KMS-11 (cell line): ENCODE results near the gene ARHGAP11A.
A peak's percentile ranks its signal among the peaks of the same experiment; 100 is the strongest.
"Not testable (repeated sequence)": the region's sequence is repeated elsewhere in the genome, so short reads cannot be mapped to it uniquely, and the experiment has no call there.

Experiments
- H2AFZ ChIP-seq: fragments of 200-600 bp; sonication (generic); 2 replicates; pipeline ENCODE4 v1.6.1; 2016; ENCODE audit warnings: antibody characterized with exemption, mixed run types, low read depth
- H3K27ac ChIP-seq: fragments of 200-600 bp; sonication (generic); 2 replicates; pipeline ENCODE4 v1.6.1; 2016; ENCODE audit warnings: mild to moderate bottlenecking, mixed run types
- H3K27me3 ChIP-seq: fragments of 200-600 bp; sonication (generic); 2 replicates; pipeline ENCODE4 v1.6.1; 2017; ENCODE audit warnings: mild to moderate bottlenecking, low read depth, mixed run types, moderate library complexity; ENCODE audit not compliant: insufficient read depth
- H3K36me3 ChIP-seq: fragments of 200-600 bp; sonication (generic); 2 replicates; pipeline ENCODE4 v1.6.1; 2017; ENCODE audit warnings: mild to moderate bottlenecking, mixed run types; ENCODE audit not compliant: insufficient read depth
- H3K4me1 ChIP-seq: fragments of 200-600 bp; sonication (generic); 2 replicates; pipeline ENCODE4 v1.6.1; 2016; ENCODE audit warnings: mild to moderate bottlenecking, low read depth, mixed run types; ENCODE audit not compliant: poor library complexity, severe bottlenecking
- H3K4me2 ChIP-seq: fragments of 200-600 bp; sonication (generic); 2 replicates; pipeline ENCODE4 v1.7.0; 2016; ENCODE audit warnings: mild to moderate bottlenecking, mixed run types
- H3K4me3 ChIP-seq: fragments of 200-600 bp; sonication (generic); IDR thresholded peaks from 2 replicates; pipeline ENCODE4 v1.6.1; 2017; ENCODE audit warnings: low read depth, low read length, mixed read lengths; ENCODE audit not compliant: insufficient read depth
- H3K79me2 ChIP-seq: fragments of 200-600 bp; sonication (generic); 2 replicates; pipeline ENCODE4 v1.6.1; 2016; ENCODE audit warnings: low read depth, mixed run types; ENCODE audit not compliant: insufficient read depth
- H3K9ac ChIP-seq: fragments of 200-600 bp; sonication (generic); 2 replicates; pipeline ENCODE4 v1.6.1; 2016; ENCODE audit warnings: mild to moderate bottlenecking, mixed run types
- H4K20me1 ChIP-seq: fragments of 200-600 bp; sonication (generic); 2 replicates; pipeline ENCODE4 v1.6.1; 2016; ENCODE audit warnings: mild to moderate bottlenecking, mixed run types; ENCODE audit not compliant: insufficient read depth

The ARHGAP11A gene, protein sequence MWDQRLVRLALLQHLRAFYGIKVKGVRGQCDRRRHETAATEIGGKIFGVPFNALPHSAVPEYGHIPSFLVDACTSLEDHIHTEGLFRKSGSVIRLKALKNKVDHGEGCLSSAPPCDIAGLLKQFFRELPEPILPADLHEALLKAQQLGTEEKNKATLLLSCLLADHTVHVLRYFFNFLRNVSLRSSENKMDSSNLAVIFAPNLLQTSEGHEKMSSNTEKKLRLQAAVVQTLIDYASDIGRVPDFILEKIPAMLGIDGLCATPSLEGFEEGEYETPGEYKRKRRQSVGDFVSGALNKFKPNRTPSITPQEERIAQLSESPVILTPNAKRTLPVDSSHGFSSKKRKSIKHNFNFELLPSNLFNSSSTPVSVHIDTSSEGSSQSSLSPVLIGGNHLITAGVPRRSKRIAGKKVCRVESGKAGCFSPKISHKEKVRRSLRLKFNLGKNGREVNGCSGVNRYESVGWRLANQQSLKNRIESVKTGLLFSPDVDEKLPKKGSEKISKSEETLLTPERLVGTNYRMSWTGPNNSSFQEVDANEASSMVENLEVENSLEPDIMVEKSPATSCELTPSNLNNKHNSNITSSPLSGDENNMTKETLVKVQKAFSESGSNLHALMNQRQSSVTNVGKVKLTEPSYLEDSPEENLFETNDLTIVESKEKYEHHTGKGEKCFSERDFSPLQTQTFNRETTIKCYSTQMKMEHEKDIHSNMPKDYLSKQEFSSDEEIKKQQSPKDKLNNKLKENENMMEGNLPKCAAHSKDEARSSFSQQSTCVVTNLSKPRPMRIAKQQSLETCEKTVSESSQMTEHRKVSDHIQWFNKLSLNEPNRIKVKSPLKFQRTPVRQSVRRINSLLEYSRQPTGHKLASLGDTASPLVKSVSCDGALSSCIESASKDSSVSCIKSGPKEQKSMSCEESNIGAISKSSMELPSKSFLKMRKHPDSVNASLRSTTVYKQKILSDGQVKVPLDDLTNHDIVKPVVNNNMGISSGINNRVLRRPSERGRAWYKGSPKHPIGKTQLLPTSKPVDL

DNA sequence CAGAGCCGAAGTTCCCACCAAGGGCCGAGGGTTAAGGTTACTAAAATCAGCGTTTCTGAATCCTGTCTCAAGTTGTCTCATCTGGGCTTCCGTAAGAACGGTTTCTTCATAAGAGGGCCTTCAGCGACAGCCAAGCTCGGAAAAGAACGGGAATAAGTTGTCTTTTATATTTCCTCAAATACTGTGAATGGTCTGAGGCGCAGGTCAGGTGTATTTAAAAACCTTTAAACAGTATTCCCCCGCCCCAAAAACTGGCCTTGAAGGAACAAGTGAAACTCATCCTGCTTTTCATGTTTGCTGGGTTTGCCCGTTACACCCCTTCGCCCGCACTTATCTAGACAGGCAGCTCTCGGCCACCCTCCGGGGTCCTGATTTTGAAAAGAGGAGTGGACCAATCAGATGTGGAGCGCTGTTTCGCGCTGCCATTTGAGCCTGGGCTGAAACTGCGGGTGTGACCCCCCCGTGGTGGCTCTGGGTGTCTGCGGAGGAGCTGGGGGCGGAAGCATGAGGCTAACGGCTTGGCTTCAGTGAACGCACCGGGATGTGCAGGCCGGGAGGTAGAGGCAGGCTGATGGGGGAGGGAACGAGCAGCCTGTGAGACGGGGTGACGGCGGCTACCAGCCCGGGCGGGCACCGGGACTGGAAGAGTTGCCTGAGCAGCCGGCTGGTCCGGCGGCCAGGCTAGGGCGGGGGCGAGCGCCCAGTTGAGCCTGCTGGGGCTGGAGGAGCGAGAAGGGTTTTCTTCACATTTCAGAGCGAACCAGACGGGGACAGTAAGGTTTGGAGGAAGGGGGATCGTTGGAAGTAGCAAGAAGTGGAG lies at the start of gene ARHGAP11A:
Gene ARHGAP11A (plus strand): TSS at position 454 of the 820 bp plus-strand sequence. CDS start 708 bp downstream, outside the sequence.
- peaks cover 45% of the 10 kb centered on the region for H3K79me2 ChIP-seq
- H3K27ac ChIP-seq: peak within 1 kb of the TSS; percentile 85
- not testable (repeated sequence) for H3K4me3 ChIP-seq, H3K36me3 ChIP-seq, H3K27me3 ChIP-seq, H4K20me1 ChIP-seq
- peak within 1 kb of the TSS; percentile 76; the same call in 1 of the 2 replicates for H3K4me2 ChIP-seq
- peaks cover 20% of the 10 kb centered on the region for H3K4me1 ChIP-seq
- peak within 1 kb of the TSS; percentile 66 for H2AFZ ChIP-seq
- H3K9ac ChIP-seq: peak within 1 kb of the TSS; percentile 82

DNA sequence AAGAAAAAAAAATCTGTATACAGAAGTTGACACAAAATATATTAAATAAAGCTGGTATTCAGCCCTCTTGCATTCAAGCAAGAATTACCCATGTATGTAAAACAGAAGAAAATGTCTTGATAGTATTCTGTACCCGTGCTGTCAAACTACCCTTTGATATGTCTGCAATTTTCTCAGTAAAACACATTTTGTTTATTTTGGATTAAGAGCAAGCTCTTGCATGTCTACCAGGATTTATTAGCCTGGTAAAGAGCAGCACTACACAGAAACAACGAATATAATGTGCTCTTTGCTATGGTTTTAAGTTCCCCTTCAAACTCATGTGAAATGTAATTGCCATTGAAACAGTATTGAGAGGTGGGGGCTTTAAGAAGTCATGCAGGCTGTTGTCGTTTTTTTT lies 46.3 kb upstream of the ARHGAP11A start:
- not testable (repeated sequence) for H3K79me2 ChIP-seq, H3K4me3 ChIP-seq, H3K4me2 ChIP-seq, H3K9ac ChIP-seq, H4K20me1 ChIP-seq, H3K27me3 ChIP-seq, H2AFZ ChIP-seq, H3K36me3 ChIP-seq, H3K4me1 ChIP-seq, H3K27ac ChIP-seq

DNA sequence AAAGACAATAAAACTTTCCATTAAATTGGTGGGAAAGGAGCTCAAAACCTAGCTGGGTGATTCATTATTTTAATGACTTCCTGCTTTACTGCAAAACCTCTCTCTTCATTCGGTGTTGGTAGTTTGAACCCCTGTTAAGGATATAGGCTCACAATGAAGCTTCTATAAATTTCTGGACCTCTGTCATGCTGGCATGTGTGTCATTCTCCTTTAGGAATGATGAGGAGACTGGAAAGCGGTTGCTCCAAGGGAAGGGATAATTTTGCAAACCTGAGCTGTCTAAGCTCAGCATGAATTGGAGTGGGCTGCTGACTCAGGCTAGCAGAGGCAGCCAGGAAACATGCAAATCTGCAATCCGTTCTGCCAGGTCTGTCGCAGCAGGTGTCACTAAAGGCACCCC lies 36.8 kb upstream of the ARHGAP11A start:
- H3K27ac ChIP-seq, H4K20me1 ChIP-seq, H3K4me3 ChIP-seq, H3K36me3 ChIP-seq, H3K4me1 ChIP-seq, H3K27me3 ChIP-seq, H3K4me2 ChIP-seq, H3K9ac ChIP-seq, H3K79me2 ChIP-seq, H2AFZ ChIP-seq: not testable (repeated sequence)

DNA sequence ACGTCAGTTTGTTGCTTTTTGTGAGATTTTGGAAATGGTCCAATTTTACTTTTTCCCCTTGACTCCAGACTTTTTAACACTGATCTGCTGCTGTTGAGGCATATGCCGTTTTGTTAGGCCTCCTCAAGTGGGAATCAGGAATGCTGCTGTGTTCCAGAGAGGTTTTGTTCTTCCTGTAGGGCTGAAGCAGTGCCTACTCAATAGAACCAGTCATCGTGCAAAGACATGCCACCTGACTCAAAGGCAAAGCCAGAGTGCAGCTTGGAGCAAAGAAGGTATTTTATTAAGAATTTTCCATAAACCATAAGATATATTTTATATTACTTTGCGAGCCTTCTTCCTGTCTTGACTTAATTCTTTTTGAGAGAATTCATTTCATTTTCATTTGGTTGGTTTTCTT lies 29.5 kb upstream of the ARHGAP11A start:
- not testable (repeated sequence) for H3K27me3 ChIP-seq, H3K36me3 ChIP-seq, H2AFZ ChIP-seq, H3K4me3 ChIP-seq, H3K79me2 ChIP-seq, H3K4me2 ChIP-seq, H4K20me1 ChIP-seq, H3K9ac ChIP-seq, H3K4me1 ChIP-seq, H3K27ac ChIP-seq

DNA sequence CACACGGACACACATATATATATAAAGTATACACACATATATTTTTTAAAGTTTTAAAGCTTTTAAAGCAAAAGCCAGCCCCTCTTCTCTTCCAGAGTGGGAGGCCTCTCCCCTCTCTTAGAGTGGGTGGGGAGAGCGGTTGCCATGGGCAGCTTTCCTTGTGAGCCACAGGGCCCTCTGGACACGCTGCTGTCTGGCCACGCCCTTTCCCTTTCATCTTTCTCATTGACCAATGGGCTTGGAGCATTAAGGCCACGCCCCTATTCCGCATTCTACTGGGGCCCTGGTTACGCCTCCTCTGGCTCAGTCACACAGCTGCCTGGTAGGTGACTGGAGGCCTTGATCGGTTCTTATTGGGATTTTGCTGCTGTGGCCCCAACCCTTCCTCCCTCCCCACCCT lies 22.2 kb upstream of the ARHGAP11A start, which contains the start of gene GOLGA8N:
Gene GOLGA8N (plus strand): TSS at position 306 of the 400 bp plus-strand sequence.
- not testable (repeated sequence) for H3K4me3 ChIP-seq, H2AFZ ChIP-seq, H3K36me3 ChIP-seq, H3K79me2 ChIP-seq, H3K27ac ChIP-seq, H3K9ac ChIP-seq, H3K27me3 ChIP-seq, H3K4me1 ChIP-seq, H4K20me1 ChIP-seq, H3K4me2 ChIP-seq

DNA sequence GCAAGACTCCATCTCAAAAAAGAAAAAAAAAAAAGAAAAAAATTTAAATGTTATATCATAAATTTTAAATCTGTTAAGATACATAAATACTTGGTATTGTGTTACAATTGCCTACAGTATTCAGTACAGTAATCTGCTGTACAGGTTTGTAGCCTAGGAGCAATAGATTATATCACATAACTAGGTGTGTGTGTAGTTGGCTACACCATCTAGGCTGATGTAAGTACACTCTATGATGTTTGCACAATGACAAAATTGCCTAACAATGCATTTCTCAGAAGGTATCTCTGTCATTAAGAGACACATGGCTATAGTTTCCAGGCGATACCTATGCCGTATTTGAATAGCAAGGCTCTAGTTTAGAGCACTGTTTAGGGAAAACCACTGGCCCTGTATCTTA lies 5.8 kb upstream of the ARHGAP11A start:
- not testable (repeated sequence) for H3K9ac ChIP-seq, H4K20me1 ChIP-seq, H3K36me3 ChIP-seq, H3K27me3 ChIP-seq, H3K79me2 ChIP-seq, H3K4me3 ChIP-seq, H3K27ac ChIP-seq, H3K4me1 ChIP-seq, H2AFZ ChIP-seq, H3K4me2 ChIP-seq

DNA sequence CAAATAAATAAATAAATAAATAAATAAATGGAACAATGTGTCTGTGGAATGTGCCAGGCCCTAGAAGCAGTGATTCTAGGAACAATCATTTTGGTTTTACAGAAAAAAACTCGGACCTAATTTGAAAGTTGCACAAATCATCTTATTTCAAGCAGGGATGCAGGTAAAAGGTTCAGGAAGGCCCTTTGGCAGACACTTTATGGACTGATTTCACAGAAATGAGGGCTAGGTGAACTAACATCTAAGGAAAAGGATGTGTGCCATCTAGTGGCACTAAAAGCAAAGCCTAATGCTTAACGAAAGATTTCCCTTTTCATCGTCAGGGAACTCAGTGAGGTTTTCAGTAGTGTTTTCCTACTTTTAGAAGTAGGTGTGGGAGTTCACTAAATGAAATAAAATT lies 4.6 kb upstream of the ARHGAP11A start:
- not testable (repeated sequence) for H3K4me1 ChIP-seq, H4K20me1 ChIP-seq, H3K27me3 ChIP-seq, H3K27ac ChIP-seq, H3K79me2 ChIP-seq, H3K4me2 ChIP-seq, H2AFZ ChIP-seq, H3K4me3 ChIP-seq, H3K9ac ChIP-seq, H3K36me3 ChIP-seq

DNA sequence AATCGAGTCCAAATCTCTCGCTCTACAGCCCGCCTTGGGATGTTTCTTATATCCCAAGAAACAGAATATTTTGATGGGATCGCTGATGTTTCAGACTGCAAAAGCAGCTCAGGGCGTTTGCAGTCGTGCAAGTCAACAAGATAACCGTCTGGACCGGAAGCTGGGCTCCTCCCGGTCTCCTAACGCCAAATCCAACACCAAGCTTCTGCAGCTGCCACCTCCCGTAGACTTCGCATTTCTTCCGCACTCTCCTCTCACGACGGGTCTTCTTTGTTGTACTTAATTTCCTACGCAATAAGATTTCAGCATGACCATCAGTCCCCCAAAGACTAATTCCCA lies 623 bp upstream of the ARHGAP11A start:
- H2AFZ ChIP-seq: peak overlapping the region; percentile 48; the same call in 1 of the 2 replicates
- peaks cover 20% of the 10 kb centered on the region for H3K4me1 ChIP-seq
- H3K27me3 ChIP-seq, H3K36me3 ChIP-seq, H3K4me3 ChIP-seq, H4K20me1 ChIP-seq, H3K4me2 ChIP-seq: not testable (repeated sequence)
- H3K79me2 ChIP-seq: peaks cover 40% of the 10 kb centered on the region
- H3K27ac ChIP-seq: peak overlapping the region; percentile 85; the same call in 1 of the 2 replicates
- H3K9ac ChIP-seq: peak overlapping the region; percentile 82; the same call in 1 of the 2 replicates

DNA sequence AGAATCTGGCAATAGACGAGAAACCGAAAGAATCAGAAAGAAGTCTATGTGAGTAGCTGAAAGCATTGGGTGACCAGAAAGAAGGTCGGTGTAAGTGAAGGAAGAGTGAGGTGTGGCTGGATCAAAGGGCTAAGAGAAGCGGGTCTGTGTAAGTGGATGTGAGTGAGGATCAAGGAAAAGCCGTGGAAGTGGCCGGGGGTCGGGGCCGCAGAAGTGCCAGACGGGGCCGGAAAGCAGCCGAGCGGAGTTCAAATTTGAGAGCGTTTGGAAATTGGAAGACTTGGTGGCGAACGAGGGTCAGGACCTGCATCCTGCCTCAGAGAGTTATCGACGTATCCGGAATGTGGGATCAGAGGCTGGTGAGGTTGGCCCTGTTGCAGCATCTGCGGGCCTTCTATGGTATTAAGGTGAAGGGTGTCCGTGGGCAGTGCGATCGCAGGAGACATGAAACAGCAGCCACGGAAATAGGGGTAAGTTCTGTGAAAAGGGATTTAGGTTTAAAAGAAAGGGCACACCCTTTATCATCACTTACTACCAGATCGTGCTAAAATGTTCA lies 645 bp downstream of the ARHGAP11A start:
- H3K27ac ChIP-seq: peak overlapping the region; percentile 85
- H3K4me2 ChIP-seq: peak overlapping the region; percentile 76; the same call in 1 of the 2 replicates
- peaks cover 49% of the 10 kb centered on the region for H3K79me2 ChIP-seq
- not testable (repeated sequence) for H3K4me3 ChIP-seq, H3K27me3 ChIP-seq, H3K36me3 ChIP-seq, H4K20me1 ChIP-seq
- peak overlapping the region; percentile 82 for H3K9ac ChIP-seq
- peak overlapping the region; percentile 66 for H2AFZ ChIP-seq
- peaks cover 20% of the 10 kb centered on the region for H3K4me1 ChIP-seq
